ENCODE measurements around the gene OOSP1.

- TF ChIP-seq CHD2 (IDR thresholded peaks at IDR 0.05; ENCODE audit: borderline replicate concordance, low read depth, low read length) = no peak
- no peak for TF ChIP-seq CTCF (IDR thresholded peaks at IDR 0.05 in 2 of 3, conservative IDR thresholded peaks at IDR 0.05 in 1 of 3; ENCODE audit: control insufficient read depth in 2 of 3, extremely low read depth in 1 of 3, insufficient read depth in 1 of 3, low read depth in 3 of 3, low read length in 3 of 3)
- no peak for TF ChIP-seq ESRRA (IDR thresholded peaks at IDR 0.05; ENCODE audit: low read length)
- TF ChIP-seq ZBTB11 (CRISPR knock-in tag; IDR thresholded peaks at IDR 0.05) = no peak
- TF ChIP-seq SREBF2 (IDR thresholded peaks at IDR 0.05; ENCODE audit: low read length) = no peak
- no peak for TF ChIP-seq CREM (IDR thresholded peaks at IDR 0.05; ENCODE audit: low read depth)
- TF ChIP-seq MAX (IDR thresholded peaks at IDR 0.05; ENCODE audit: low read depth, low read length) = no peak
- no peak for TF ChIP-seq REST (IDR thresholded peaks at IDR 0.05; ENCODE audit: low read depth, low read length)
- no peak for TF ChIP-seq NR2F1 (conservative IDR thresholded peaks at IDR 0.05)
- no peak for TF ChIP-seq MXI1 (IDR thresholded peaks at IDR 0.05; ENCODE audit: low read depth, low read length)
Observed at GRCh38 chr11:59941091-59941490, 2.9 kb downstream of the OOSP1 start.
